HepG2 (cell line): Measurements from ENCODE around the gene GNG10. TPM values are rescaled to one million over a fixed set of nuclear protein-coding genes. Genes with fewer than 3 reads are reported as not detected.
A peak's percentile ranks its signal among the peaks of the same experiment; 100 is the strongest.

Experiments used
- HDAC1 ChIP-seq: sonication (generic); formaldehyde crosslinking; IDR thresholded peaks from 2 replicates; pipeline ENCODE4 v1.5.1; 2020; ENCODE audit warnings: mild to moderate bottlenecking, missing genetic modification reagents
- HNRNPK ChIP-seq: fragments of 200-400 bp; formaldehyde crosslinking; IDR thresholded peaks from 2 replicates; pipeline ENCODE4 v1.6.1; 2018; ENCODE audit warnings: low read length, low read depth, moderate library complexity, mild to moderate bottlenecking; ENCODE audit not compliant: poor library complexity, severe bottlenecking
- KMT2A ChIP-seq: sonication (generic); formaldehyde crosslinking; IDR thresholded peaks from 2 replicates; pipeline ENCODE4 v1.4.0; 2020; ENCODE audit warnings: missing genetic modification reagents
- MBNL3 ChIP-seq: fragments of 250-450 bp; sonication (Bioruptor Pico); conservative IDR thresholded peaks from 2 replicates; pipeline ENCODE4 v1.8.0; 2022; ENCODE audit warnings: mild to moderate bottlenecking, inconsistent platforms
- NFE2L2 ChIP-seq: fragments of 150-350 bp; IDR thresholded peaks from 2 replicates; pipeline ENCODE4 v1.6.1; 2014; ENCODE audit warnings: low read length
- NONO ChIP-seq, 2 experiments: fragments of 450-650 bp in 1 of 2; sonication (generic) in 1 of 2; formaldehyde crosslinking in 1 of 2; IDR thresholded peaks in 1 of 2; conservative IDR thresholded peaks in 1 of 2; 2 replicates each; pipeline versions ENCODE4 v1.6.1 to v1.8.0; 2017 to 2022; ENCODE audit warnings: mild to moderate bottlenecking in 1 of 2, missing genetic modification reagents in 1 of 2, moderate library complexity in 1 of 2
- PPARG ChIP-seq: conservative IDR thresholded peaks from 2 replicates; pipeline ENCODE4 v1.6.1; 2016; ENCODE audit warnings: missing biosample characterization, missing genetic modification reagents
- SALL2 ChIP-seq: sonication (generic); formaldehyde crosslinking; IDR thresholded peaks from 2 replicates; pipeline ENCODE4 v1.8.1; 2023; ENCODE audit warnings: mild to moderate bottlenecking, missing genetic modification reagents, inconsistent platforms
- SMARCC2 ChIP-seq: fragments of 450-650 bp; IDR thresholded peaks from 2 replicates; pipeline ENCODE4 v1.6.1; 2017; ENCODE audit warnings: antibody characterized with exemption, mild to moderate bottlenecking
- ZKSCAN8 ChIP-seq: IDR thresholded peaks from 2 replicates; pipeline ENCODE4 v1.6.1; 2016; ENCODE audit warnings: borderline replicate concordance, missing genetic modification reagents, missing compliant biosample characterization
- ZNF296 ChIP-seq: sonication (generic); formaldehyde crosslinking; conservative IDR thresholded peaks from 2 replicates; pipeline ENCODE4 v1.5.0; 2020; ENCODE audit warnings: mild to moderate bottlenecking, missing genetic modification reagents
- ZNF441 ChIP-seq: sonication (generic); formaldehyde crosslinking; IDR thresholded peaks from 2 replicates; pipeline ENCODE4 v1.7.0; 2021; ENCODE audit warnings: missing genetic modification reagents, borderline replicate concordance
- ZNF773 ChIP-seq: sonication (generic); formaldehyde crosslinking; IDR thresholded peaks from 2 replicates; pipeline ENCODE4 v1.4.0; 2020; ENCODE audit warnings: missing genetic modification reagents, borderline replicate concordance
- polyA plus RNA-seq, 8 experiments: library from polyadenylated mRNA; depleted of rRNA in 3 of 8; stranded (reverse) in 7 of 8; unstranded in 1 of 8; fragments of >200 nt; fragmentation: Illumina TruSeq in 4 of 8; extraction: Trizol in 4 of 8; gene quantifications; 2 replicates each; pipeline versions ENCODE4 v1.2.1 to v1.2.3, GENCODE V29; 2011 to 2016; ENCODE audit warnings: low read depth in 4 of 8, missing spikeins in 1 of 8, mixed read lengths in 1 of 8; ENCODE audit not compliant: insufficient read depth in 1 of 8
- total RNA-seq, 5 experiments: library from RNA; depleted of rRNA; stranded (reverse); fragments of >200 nt; fragmentation: Illumina TruSeq; extraction: Trizol; gene quantifications; 2 replicates each; pipeline ENCODE4 v1.2.3, GENCODE V29; 2016; ENCODE audit warnings: low read depth in 1 of 5
- TF ChIP-seq, protein P1 (sequence below): IDR thresholded peaks from 2 replicates; pipeline ENCODE4 v1.6.1; 2016; ENCODE audit warnings: missing compliant biosample characterization, missing genetic modification reagents, borderline replicate concordance
- TF ChIP-seq, protein P2 (sequence below): sonication (generic); formaldehyde crosslinking; IDR thresholded peaks from 2 replicates; pipeline ENCODE4 v1.5.1; 2020; ENCODE audit warnings: mild to moderate bottlenecking, missing genetic modification reagents, borderline replicate concordance
- TF ChIP-seq, protein P3 (sequence below): IDR thresholded peaks from 2 replicates; pipeline ENCODE4 v1.6.1; 2012; ENCODE audit warnings: low read length, improper control_type of control experiment
- TF ChIP-seq, protein P4 (sequence below): sonication (generic); formaldehyde crosslinking; IDR thresholded peaks from 2 replicates; pipeline ENCODE4 v1.4.0; 2020; ENCODE audit warnings: missing genetic modification reagents
- TF ChIP-seq, protein P5 (sequence below): sonication (generic); formaldehyde crosslinking; IDR thresholded peaks from 2 replicates; pipeline ENCODE4 v1.4.0; 2020; ENCODE audit warnings: missing genetic modification reagents

Gene GNG10
- total and polyA plus RNA-seq, 2 of the 13 experiments (the other 11 are each of a cell fraction or from before 2014, with no cell fraction given): 29.8 to 32.4 TPM

DNA sequence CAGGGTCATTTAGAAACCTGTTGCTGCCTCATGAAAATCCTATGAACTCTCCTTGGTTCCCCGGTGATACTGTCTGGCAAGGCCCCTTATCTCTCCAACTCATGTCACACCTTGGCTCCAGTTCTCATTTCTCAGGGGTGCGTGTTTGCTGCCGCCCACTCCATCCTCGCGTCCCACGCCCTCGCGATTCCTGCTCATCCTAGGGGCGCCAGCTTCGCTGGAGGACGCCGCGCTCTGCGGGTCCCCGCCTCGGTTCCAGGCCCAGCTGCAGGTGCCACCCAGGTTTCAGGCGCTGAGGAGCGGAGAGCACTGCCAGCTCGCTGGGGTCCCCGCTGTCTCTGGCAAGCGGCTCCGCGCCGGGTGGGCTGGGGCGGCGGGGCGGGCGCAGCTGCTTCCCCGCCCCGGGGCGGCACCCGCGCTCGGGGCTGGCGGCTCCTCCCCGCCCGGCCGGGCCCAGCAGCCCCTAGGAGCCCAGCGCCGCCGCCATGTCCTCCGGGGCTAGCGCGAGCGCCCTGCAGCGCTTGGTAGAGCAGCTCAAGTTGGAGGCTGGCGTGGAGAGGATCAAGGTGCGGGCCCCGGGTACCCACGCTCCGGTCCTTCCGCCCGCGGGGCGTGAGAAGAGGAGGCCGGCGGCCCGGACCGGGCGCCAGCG lies at the start of gene GNG10 (continued):
- no peak for TF ChIP-seq PPARG (CRISPR knock-in tag)
- no peak for TF ChIP-seq ZKSCAN8
- TF ChIP-seq, protein P1, sequence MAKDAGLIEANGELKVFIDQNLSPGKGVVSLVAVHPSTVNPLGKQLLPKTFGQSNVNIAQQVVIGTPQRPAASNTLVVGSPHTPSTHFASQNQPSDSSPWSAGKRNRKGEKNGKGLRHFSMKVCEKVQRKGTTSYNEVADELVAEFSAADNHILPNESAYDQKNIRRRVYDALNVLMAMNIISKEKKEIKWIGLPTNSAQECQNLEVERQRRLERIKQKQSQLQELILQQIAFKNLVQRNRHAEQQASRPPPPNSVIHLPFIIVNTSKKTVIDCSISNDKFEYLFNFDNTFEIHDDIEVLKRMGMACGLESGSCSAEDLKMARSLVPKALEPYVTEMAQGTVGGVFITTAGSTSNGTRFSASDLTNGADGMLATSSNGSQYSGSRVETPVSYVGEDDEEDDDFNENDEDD (CRISPR knock-in tag): no peak
- TF ChIP-seq SMARCC2: no peak
- no peak for TF ChIP-seq KMT2A (CRISPR knock-in tag)
- no peak for TF ChIP-seq ZNF441 (CRISPR knock-in tag)
- TF ChIP-seq NFE2L2: no peak
- no peak for TF ChIP-seq NONO (IDR thresholded peaks at IDR 0.05)
- TF ChIP-seq NONO (CRISPR knock-in tag; conservative IDR thresholded peaks at IDR 0.05): no peak
- no peak for TF ChIP-seq MBNL3
- peak; percentile 5 for TF ChIP-seq HNRNPK
- TF ChIP-seq, protein P2, sequence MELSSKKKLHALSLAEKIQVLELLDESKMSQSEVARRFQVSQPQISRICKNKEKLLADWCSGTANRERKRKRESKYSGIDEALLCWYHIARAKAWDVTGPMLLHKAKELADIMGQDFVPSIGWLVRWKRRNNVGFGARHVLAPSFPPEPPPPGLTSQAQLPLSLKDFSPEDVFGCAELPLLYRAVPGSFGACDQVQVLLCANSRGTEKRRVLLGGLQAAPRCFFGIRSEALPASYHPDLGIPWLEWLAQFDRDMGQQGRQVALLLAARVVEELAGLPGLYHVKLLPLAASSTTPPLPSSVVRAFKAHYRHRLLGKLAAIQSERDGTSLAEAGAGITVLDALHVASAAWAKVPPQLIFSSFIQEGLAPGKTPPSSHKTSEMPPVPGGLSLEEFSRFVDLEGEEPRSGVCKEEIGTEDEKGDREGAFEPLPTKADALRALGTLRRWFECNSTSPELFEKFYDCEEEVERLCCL (CRISPR knock-in tag): no peak
- TF ChIP-seq, protein P3, sequence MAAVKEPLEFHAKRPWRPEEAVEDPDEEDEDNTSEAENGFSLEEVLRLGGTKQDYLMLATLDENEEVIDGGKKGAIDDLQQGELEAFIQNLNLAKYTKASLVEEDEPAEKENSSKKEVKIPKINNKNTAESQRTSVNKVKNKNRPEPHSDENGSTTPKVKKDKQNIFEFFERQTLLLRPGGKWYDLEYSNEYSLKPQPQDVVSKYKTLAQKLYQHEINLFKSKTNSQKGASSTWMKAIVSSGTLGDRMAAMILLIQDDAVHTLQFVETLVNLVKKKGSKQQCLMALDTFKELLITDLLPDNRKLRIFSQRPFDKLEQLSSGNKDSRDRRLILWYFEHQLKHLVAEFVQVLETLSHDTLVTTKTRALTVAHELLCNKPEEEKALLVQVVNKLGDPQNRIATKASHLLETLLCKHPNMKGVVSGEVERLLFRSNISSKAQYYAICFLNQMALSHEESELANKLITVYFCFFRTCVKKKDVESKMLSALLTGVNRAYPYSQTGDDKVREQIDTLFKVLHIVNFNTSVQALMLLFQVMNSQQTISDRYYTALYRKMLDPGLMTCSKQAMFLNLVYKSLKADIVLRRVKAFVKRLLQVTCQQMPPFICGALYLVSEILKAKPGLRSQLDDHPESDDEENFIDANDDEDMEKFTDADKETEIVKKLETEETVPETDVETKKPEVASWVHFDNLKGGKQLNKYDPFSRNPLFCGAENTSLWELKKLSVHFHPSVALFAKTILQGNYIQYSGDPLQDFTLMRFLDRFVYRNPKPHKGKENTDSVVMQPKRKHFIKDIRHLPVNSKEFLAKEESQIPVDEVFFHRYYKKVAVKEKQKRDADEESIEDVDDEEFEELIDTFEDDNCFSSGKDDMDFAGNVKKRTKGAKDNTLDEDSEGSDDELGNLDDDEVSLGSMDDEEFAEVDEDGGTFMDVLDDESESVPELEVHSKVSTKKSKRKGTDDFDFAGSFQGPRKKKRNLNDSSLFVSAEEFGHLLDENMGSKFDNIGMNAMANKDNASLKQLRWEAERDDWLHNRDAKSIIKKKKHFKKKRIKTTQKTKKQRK: no peak
- peak; percentile 46; the same call in 1 of the 2 replicates for TF ChIP-seq HDAC1 (CRISPR knock-in tag)
- TF ChIP-seq ZNF773 (CRISPR knock-in tag): no peak; the same call in 1 of the 2 replicates
- TF ChIP-seq, protein P4, sequence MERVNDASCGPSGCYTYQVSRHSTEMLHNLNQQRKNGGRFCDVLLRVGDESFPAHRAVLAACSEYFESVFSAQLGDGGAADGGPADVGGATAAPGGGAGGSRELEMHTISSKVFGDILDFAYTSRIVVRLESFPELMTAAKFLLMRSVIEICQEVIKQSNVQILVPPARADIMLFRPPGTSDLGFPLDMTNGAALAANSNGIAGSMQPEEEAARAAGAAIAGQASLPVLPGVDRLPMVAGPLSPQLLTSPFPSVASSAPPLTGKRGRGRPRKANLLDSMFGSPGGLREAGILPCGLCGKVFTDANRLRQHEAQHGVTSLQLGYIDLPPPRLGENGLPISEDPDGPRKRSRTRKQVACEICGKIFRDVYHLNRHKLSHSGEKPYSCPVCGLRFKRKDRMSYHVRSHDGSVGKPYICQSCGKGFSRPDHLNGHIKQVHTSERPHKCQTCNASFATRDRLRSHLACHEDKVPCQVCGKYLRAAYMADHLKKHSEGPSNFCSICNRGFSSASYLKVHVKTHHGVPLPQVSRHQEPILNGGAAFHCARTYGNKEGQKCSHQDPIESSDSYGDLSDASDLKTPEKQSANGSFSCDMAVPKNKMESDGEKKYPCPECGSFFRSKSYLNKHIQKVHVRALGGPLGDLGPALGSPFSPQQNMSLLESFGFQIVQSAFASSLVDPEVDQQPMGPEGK (CRISPR knock-in tag): peak; percentile 28; the same call in 1 of the 2 replicates
- TF ChIP-seq ZNF296: no peak
- TF ChIP-seq SALL2 (CRISPR knock-in tag): no peak
- TF ChIP-seq, protein P5, sequence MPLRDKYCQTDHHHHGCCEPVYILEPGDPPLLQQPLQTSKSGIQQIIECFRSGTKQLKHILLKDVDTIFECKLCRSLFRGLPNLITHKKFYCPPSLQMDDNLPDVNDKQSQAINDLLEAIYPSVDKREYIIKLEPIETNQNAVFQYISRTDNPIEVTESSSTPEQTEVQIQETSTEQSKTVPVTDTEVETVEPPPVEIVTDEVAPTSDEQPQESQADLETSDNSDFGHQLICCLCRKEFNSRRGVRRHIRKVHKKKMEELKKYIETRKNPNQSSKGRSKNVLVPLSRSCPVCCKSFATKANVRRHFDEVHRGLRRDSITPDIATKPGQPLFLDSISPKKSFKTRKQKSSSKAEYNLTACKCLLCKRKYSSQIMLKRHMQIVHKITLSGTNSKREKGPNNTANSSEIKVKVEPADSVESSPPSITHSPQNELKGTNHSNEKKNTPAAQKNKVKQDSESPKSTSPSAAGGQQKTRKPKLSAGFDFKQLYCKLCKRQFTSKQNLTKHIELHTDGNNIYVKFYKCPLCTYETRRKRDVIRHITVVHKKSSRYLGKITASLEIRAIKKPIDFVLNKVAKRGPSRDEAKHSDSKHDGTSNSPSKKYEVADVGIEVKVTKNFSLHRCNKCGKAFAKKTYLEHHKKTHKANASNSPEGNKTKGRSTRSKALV (CRISPR knock-in tag): peak; percentile 28; the same call in 1 of the 2 replicates
